NCI-H524 (cell line): ENCODE results near the gene NSMCE1.

Experiments used
- DNase-seq, 2 experiments: peaks; one replicate each; lab custom pipeline; 2025; lab: John Stamatoyannopoulos, UW

NSMCE1 gene

GRCh38 chr16:27229891-27230470 is 38.6 kb downstream of the NSMCE1 start:
- no peak for DNase-seq

- peak; percentile 56 to 90 for DNase-seq
Observed at GRCh38 chr16:27228621-27229501, 39.7 kb downstream of the NSMCE1 start.

GRCh38 chr16:27228045-27228444 is 40.5 kb downstream of the NSMCE1 start:
- DNase-seq, result no peak

GRCh38 chr16:27226976-27227705 is 41.4 kb downstream of the NSMCE1 start:
- no peak for DNase-seq

DNA sequence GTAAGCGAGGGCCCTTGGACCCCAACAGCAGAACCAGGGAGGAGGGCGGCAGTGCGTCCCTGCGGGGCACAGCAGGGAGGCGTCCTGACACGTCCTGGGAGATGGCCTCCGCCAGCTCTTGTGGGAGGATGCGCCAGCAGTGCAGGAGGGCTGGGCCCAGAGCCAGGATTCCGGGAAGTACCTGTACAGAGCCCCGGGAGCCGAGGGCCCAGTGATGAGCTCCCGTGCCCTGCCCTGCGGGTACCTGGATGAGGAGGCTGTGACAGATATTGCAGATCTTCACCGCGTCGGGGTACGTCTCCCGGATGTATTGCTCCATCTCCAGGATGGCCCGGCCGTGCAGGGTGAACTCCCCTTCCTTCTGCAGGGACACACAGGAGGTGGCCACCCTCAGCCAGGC is 42.1 kb downstream of the NSMCE1 start:
- DNase-seq, result no peak

DNA sequence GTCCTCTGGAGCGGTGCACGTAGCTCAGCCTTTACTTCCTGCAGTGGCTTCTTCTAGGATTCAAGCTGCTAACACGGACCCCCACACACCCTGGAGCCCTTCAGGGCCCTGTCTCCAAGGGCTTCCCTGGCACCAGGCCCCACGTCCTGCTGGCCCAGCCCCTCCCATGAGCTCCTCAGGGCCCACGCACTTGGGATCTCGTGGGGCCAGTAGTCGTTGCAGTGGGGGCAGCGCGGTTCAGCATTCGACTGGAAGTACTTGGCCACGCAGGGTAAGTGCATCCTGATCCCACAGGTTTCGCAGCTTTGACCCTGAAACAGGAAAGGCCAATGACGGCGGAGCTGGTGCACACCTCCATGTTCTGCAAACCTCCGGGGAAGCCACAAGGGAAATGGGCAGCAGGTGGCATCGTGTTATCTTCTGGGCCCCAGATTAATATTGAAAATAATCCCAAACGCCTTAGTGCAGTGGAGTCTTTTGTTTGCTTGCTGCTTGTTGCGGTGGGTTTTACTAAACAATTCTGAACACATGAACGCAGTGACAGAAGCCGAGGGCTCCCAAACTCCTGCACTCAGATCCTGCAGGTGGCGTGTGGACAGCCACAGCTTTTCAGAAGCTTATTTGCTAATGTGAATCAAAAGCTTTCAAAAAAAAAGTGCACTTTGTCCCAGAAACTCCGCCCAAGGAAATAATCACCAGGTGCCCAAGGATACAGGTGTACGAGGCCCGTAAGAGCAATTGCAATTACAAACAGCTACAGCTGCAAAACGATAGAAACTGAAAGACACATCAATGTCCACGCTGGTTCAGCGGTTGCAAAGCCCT is 42.8 kb downstream of the NSMCE1 start:
- DNase-seq, result peak; percentile 30 to 52

GRCh38 chr16:27224741-27225300 is 43.8 kb downstream of the NSMCE1 start:
- DNase-seq, result no peak

DNA sequence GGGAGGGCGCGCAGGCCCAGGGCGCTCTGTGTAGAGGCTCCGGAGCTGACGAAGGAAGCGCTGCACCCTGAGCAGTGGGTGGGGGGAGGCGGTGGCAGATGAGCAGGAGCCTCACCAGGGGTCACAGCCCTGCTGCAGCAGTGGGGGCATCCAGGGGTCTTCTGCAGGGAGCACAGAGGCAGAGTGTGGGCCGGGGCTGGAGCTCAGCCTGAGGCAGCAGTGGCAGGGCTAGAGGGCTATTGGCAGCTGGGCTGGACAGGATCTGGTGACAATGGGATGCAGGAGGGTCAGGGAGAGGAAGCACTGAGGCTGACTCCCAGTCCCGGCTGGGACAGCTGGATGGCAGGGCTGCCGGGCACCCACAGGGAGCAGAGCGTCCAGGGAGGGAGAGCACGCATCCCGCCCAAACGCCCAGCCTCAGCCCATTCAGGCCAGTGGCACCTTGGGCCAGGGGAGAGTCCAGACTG is 44.3 kb downstream of the NSMCE1 start:
- no peak for DNase-seq

GRCh38 chr16:27223701-27224100 is 44.9 kb downstream of the NSMCE1 start:
- DNase-seq, result no peak

DNA sequence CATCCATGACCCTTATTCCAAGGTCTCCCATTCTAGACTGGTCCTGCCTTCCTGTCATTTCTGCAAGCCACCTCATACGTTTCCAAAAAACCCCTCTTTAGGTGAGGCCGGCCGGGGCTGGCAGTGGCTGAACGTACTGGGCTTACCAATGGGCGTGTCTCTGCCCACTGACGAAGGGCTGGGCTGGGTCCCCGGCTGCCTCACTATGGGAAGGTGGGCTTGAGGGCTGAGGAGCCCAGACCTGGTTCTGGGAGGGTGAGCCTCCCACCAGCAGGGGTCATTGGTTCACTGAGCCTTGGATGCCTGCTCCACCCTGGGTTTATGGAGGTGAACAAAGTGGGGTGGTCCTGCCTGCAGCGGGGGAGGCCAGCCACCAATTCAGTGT is 45.4 kb downstream of the NSMCE1 start:
- no peak for DNase-seq

DNA sequence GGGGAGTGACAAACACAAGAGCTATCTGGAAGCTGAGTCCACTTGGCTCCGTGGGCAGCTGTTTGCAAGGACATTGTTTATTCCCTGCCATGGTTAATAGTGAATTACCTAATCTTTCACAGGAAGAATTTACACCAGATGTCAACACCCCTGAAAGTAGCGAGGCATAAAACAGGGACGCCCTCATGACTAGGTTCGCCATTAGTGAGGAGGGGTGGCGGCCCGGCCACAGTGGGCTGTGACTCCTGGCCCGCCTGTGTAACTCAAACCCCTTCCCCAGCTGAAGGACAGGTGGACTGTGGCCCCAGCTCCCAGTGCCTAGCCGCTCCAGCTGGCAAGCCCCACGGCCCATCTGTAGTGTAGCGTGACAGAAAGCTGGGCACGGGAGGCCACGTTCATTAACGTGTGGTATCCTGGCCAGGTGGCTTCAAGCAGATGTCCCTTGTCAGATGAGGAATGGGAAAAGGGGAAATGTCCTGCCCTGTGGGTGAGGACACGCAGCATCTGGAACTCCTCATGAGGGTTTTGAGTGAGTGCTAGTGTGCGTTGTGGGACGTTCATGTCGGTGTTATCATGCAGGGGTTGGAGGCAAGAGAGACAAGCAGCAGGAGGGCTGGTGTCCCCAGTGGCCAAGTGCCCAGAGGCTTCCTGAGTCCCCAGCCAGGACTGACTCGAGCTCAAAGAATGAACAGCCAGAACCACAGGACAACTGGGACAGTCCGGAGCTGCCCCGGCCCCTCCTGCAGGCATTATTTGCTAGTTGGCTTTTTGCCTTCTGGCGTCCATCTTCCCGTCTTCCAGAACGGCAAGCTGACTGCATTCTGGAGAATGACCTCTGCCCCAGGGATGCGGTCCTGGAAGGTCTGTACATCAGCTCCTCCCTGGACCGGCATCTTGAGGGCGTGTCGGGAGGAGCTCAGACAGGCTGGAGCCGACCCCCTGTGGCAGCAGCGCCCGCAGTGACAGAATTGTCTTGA is 46.0 kb downstream of the NSMCE1 start:
- peak; percentile 84 to 91 for DNase-seq

GRCh38 chr16:27221576-27222248 is 46.9 kb downstream of the NSMCE1 start:
- DNase-seq, result no peak

- no peak for DNase-seq
Observed at GRCh38 chr16:27220991-27221390, 47.6 kb downstream of the NSMCE1 start.

GRCh38 chr16:27220527-27220926 is 48.0 kb downstream of the NSMCE1 start:
- DNase-seq, result no peak

- no peak for DNase-seq
Observed at GRCh38 chr16:27220120-27220519, 48.5 kb downstream of the NSMCE1 start.

DNA sequence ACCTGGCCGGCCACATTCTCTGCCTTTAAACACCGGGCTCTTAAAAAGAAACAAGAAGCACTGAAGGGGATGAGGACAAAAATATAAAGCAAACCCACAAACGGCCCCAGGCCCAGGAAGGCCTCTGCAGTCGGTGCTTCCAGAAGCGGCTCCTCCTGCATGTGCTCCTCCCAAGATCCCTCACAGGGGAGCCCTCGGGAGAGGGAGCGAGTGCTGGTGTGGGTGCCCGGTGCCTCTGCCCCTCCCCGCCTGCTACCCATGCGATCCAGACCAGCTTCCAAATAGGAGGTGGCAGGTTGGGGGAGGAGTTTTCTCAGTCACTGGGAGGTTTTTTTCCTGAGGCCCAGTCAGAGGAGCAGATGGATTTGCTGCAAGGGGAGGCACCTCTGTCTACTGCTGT is 49.4 kb downstream of the NSMCE1 start:
- DNase-seq, result no peak

- DNase-seq, result no peak
Observed at GRCh38 chr16:27218756-27219155, 49.8 kb downstream of the NSMCE1 start.

- no peak for DNase-seq
Observed at GRCh38 chr16:27217256-27217655, 51.3 kb downstream of the NSMCE1 start.

DNA sequence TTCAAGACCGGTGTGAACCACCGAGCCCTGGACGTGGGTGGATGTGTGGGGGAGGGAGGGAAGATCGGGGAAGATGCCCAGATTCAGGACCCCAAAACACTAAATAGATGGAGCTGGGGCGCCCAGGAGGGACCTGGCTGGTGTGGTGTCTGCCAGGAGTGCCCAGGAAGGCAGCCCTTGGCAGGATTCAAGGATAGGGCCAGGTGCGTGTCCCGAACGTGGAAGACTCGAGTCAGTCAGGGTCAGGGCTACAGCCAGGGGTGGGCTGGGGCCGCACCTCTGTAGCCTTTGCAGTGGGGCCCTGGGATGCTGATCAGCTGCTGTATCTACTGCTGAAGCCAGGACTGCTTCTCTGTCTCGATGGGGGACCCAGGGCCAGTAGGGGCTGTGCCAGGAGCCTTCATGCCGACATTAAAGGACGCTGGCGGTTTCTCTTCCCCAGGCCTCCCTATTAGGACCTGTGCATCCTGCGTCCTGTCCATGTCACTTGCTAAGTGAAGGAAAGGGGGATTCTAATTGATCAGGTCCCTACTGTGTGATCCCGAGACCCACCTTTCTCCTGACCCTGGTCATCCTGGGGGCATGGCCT is 52.2 kb downstream of the NSMCE1 start:
- no peak for DNase-seq
